GM11168 (cell line): ENCODE data around the gene RGS2.

Experiments used
- in situ Hi-C: fragments of 300-500 bp; cut with MboI; formaldehyde crosslinking; loops from one replicate; pipeline ENCODE4 v1.12.0; 2022; ENCODE audit warnings: low sequenced_read_pairs; ENCODE audit not compliant: unreplicated experiment

RGS2 gene

DNA sequence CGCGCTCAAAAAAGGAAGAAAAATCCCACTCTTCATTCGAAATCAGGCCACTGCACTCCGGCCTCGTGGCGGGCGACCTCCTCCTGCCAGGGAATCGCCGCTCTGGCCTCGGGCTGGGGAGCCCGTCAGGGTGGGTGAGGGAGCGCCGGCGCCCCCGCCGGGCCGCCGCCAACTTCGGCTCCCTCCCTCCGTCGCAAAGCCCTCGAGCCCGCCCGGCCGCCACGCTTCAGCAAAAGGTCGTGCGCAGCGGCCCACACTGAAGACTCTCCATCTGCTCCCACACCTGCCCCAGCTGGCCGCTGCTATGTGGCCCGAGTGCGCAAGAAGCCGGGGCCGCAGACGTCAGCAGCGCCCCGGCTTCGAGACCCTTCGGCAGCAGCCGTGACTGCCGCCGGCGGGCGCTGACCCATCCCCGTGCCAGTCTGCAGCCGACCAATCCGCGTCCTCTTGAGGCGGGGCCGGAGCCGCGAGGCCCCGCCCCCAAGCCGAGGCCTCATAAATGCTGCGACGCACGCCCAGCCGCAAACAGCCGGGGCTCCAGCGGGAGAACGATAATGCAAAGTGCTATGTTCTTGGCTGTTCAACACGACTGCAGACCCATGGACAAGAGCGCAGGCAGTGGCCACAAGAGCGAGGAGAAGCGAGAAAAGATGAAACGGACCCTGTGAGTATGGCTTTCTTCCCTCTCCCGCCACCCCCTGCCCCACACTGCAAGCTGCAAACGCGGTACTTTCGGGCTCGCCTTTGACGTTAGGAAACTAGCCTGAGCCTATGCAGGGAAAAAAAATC is at the start of gene RGS2:
TSS of gene RGS2 (plus strand) at position 522 of the 789 bp plus-strand sequence. CDS start at position 555, 33 bp downstream.
- in situ Hi-C loops: no loop called here

- in situ Hi-C loops: no loop called here
Measured at GRCh38 chr1:192759104-192759503, 49.7 kb upstream of the RGS2 start.

GRCh38 chr1:192762265-192762664 is 46.6 kb upstream of the RGS2 start:
- in situ Hi-C loops: no loop called here

DNA sequence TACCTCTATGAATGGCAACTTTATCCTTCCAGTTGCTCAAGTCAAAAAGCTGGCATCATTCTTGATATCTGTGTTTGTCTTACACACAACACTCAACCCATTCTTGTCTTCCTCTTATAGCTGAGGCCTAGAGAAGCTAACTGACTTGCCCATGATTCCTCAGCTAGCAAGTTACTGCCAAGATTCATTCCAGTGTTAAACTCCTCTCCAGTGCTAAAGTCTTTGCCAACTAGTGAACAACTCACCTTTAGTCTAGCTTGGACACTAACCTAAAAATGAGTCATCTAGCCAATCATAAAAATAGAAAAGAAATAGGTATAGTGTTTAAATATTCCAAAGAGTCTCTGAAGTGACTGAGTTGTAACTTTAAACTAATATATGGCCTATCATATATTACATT is 45.6 kb upstream of the RGS2 start:
- in situ Hi-C loops: no loop called here

- in situ Hi-C loops: no loop called here
Measured at GRCh38 chr1:192763756-192764155, 45.1 kb upstream of the RGS2 start.

- in situ Hi-C loops: no loop called here
Measured at GRCh38 chr1:192764675-192765074, 44.2 kb upstream of the RGS2 start.

GRCh38 chr1:192766009-192766625 is 42.7 kb upstream of the RGS2 start:
- in situ Hi-C loops: no loop called here

DNA sequence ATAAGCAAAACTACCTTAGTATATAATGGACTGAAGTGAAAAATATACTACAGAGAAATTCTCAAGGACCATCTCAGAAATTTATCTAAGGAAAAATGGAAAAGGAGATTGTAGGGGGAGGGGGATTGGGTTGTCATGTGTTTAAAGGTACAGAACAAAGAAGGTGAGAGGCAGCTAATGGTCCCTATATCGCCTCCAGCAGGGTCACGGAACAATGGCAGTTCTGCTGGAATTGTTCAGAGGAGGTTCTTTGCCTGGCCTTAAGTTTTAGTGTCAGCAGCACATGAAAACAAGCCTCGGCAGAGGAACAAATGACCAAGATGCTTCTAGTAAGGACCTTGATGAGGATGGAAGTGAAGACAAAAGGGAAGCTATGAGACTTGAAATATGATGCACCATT is 42.0 kb upstream of the RGS2 start:
- in situ Hi-C loops: no loop called here

DNA sequence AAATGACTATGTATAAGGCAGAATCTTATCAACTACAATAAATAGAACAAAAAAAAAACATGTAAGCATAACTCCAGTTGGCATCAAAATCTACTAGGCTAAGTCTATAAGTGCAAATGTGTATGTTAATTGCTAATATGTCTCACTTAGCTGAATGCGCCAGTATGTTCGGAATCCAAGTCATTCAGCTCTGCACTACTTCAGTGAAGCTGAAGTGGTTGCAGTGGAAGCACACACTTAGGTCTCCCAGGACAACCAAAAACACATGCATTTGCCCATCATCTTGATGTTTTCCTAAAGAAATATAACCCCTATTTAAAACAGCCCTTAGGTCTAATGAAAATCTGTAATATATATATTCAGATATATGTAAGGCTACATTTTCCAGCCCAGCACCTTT is 41.0 kb upstream of the RGS2 start:
- in situ Hi-C loops: no loop called here

GRCh38 chr1:192768463-192768862 is 40.4 kb upstream of the RGS2 start:
- in situ Hi-C loops: no loop called here

GRCh38 chr1:192771341-192771740 is 37.5 kb upstream of the RGS2 start:
- in situ Hi-C loops: no loop called here

GRCh38 chr1:192775631-192776030 is 33.2 kb upstream of the RGS2 start:
- in situ Hi-C loops: loop anchor here (25.0 kb wide), 1 partner anchor 313 kb away; no protein-coding TSS in a partner anchor

DNA sequence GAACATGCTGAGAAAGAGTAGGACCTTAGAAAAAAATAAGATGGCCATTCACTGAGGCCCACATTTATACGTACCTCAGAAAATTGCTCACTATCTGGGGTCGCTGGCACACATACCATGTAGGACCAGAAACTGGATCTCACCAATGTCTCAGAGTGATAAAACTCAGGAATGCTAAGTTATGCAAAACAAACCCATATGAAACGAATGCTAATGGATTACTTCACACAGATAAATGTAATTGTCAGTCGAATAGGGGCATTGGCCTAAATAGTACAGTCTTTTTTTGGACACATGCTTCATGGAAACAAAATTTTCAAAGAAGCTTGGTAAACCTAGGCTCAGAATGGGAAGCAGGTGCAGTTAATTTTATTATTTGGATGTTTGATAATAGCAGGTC is 32.6 kb upstream of the RGS2 start:
- in situ Hi-C loops: loop anchor here (25.0 kb wide), 1 partner anchor 314 kb away; no protein-coding TSS in a partner anchor

DNA sequence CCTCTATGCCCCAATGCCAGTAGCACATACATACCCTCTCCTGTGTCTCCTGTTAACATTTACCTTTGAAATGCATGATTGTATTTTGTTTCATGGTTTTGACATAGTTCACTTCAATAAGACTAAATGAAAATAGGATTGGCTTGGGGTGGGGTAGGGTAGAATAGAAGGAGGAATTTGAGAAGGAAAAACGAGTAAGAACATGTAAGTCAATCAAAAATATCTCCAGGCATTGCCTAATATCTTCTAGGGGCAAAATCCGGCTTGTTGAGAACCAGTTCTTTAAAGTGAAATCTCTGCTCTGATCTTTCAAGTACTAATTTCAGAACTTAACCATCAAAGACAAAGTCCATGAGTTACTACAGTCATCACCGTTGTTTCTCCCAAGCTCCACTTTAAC is 31.8 kb upstream of the RGS2 start:
- in situ Hi-C loops: loop anchor here (25.0 kb wide), 1 partner anchor 315 kb away; no protein-coding TSS in a partner anchor

GRCh38 chr1:192783791-192784190 is 25.0 kb upstream of the RGS2 start:
- in situ Hi-C loops: loop anchor here (25.0 kb wide), 1 partner anchor 321 kb away; no protein-coding TSS in a partner anchor

DNA sequence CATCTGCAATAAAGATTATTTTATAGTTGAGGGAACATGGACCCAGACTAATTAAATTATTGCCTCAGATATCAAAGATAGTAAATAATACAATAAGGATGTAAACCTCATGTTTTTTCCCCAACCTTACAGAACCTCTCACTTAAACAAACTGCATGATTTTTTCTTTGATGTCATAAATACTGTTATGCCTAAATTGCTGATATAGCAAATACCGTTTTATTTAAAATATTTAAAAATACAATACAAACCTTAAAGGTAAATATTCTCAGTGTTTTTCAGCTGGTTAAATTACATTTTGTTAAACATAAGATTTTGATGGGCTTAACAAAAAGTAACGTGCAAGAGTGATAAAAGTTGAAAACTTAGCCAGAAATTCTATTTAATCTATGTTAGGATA is 24.4 kb upstream of the RGS2 start:
- in situ Hi-C loops: loop anchor here (25.0 kb wide), 1 partner anchor 322 kb away; no protein-coding TSS in a partner anchor

DNA sequence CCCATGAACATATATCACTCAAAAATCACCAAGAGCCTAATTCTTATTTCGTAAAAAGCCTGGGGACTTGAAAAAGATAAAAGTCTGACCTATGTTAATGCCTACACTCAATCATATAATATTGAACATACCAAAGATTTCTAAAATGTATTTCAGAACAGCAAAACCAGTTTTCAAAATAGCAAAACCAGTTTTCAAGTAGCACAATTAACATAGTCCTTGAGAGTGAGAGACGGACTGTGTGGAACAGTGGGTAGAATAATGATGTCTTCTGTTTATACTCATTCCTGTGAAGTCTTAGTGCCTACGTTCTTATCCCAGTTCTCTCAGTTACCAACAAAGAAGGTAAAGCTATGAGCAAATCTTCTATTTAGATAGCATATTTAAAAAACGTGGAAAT is 22.3 kb upstream of the RGS2 start:
- in situ Hi-C loops: loop anchor here (25.0 kb wide), 1 partner anchor 324 kb away; no protein-coding TSS in a partner anchor

DNA sequence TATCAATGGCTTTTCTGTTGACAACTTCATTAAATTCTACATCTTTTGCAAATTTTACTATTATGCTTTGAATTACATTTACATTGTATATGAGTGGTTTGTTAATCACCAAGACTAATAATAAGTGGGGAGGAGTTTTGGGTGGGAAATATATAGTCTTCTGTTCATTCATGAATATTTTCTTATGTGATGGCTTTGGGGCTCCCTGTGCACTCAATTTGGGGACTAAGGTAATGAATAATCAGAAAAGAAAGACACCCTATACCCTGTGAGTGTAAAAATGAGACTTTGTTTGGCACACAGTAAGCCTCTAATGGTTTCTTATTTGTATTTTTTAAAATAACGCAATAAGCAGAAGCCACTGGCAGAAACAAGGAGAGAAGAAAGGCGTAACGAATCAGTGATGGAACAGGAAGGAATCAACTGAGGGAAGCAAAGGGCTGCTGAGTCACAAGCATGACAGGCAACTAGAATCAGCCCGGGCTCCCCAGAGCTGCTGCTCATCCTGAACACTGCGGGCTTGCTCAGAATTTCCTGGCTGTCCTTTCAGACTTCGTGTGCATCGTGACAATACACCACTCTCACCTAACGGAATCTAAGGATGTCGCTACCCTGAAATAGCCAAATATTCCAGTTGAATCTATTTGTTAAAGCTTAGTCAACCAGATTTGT is 20.8 kb upstream of the RGS2 start:
- in situ Hi-C loops: loop anchor here (25.0 kb wide), 1 partner anchor 326 kb away; no protein-coding TSS in a partner anchor

- in situ Hi-C loops: loop anchor here (25.0 kb wide), 1 partner anchor 328 kb away; no protein-coding TSS in a partner anchor
Measured at GRCh38 chr1:192789871-192790270, 19.0 kb upstream of the RGS2 start.

DNA sequence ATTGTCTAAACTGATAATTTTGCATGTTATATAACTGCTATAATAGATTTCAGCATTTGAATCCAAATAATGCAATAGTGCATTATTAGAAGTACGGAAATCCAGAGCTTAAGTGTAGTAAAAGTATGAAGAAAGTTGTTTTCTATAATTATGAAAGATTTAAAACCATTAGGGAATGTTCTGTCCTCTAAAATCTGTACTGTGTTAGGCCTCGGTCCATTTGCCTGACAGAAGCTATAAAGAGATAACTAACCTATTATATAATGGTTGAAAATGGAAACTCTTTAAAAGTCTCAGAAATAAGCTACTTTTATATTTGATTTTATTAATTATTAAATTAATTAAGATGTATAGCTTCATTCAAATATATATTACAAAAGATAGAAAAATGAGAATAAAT is 16.2 kb upstream of the RGS2 start:
- in situ Hi-C loops: loop anchor here (25.0 kb wide), 1 partner anchor 330 kb away; no protein-coding TSS in a partner anchor
